ENCODE results near the gene HRCT1. TPM values are rescaled to one million over a fixed set of nuclear protein-coding genes. Genes with fewer than 3 reads are reported as not detected.
"Not testable (repeated sequence)": the region's sequence is repeated elsewhere in the genome, so short reads cannot be mapped to it uniquely, and the experiment has no call there.

The HRCT1 gene
- total RNA-seq, 1 experiment from 2014 or later, result 3.6 TPM

GRCh38 chr9:35932735-35933134, 26.7 kb downstream of the HRCT1 start:
- Histone ChIP-seq H3K4me2 (no peak overlapping the region), H2AFZ (no peak overlapping the region), H3K27me3 (ENCODE audit: insufficient read depth, low read depth) (no peaks in the 10 kb centered on the region), H3K27ac (no peak overlapping the region), H3K4me1 (replicated peaks; ENCODE audit: insufficient read depth) (no peaks in the 10 kb centered on the region), H4K20me1 (ENCODE audit: insufficient read depth) (no peaks in the 10 kb centered on the region), H3F3A (ENCODE audit: insufficient read depth, low read depth) (no peaks in the 10 kb centered on the region), H3K9me2 (ENCODE audit: insufficient read depth) (no peaks in the 10 kb centered on the region), H3K79me2 (ENCODE audit: low read depth) (no peaks in the 10 kb centered on the region), H3K9me3 (ENCODE audit: insufficient read depth, low read depth) (no peaks in the 10 kb centered on the region), H3K4me3 (no peak overlapping the region), H3K36me3 (ENCODE audit: low read depth) (no peaks in the 10 kb centered on the region)
- no peak for TF ChIP-seq EZH2 (IDR thresholded peaks at IDR 0.05; ENCODE audit: low read depth)
- TF ChIP-seq, protein P1, sequence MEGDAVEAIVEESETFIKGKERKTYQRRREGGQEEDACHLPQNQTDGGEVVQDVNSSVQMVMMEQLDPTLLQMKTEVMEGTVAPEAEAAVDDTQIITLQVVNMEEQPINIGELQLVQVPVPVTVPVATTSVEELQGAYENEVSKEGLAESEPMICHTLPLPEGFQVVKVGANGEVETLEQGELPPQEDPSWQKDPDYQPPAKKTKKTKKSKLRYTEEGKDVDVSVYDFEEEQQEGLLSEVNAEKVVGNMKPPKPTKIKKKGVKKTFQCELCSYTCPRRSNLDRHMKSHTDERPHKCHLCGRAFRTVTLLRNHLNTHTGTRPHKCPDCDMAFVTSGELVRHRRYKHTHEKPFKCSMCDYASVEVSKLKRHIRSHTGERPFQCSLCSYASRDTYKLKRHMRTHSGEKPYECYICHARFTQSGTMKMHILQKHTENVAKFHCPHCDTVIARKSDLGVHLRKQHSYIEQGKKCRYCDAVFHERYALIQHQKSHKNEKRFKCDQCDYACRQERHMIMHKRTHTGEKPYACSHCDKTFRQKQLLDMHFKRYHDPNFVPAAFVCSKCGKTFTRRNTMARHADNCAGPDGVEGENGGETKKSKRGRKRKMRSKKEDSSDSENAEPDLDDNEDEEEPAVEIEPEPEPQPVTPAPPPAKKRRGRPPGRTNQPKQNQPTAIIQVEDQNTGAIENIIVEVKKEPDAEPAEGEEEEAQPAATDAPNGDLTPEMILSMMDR (conservative IDR thresholded peaks at IDR 0.05), result no peak
- intact Hi-C loops (cut with micrococcal nuclease; ENCODE audit: unreplicated experiment), result no loop called here
- no peak for DNase-seq
- no TSS peak for BruUV-seq (replicated peaks)
- ChIA-PET CTCF (no interaction called here), POLR2A (ENCODE audit: unreplicated experiment) (no interaction called here)

- TF ChIP-seq, protein P1 (conservative IDR thresholded peaks at IDR 0.05), result no peak
- TF ChIP-seq EZH2 (IDR thresholded peaks at IDR 0.05; ENCODE audit: low read depth), result no peak
- Histone ChIP-seq H3K79me2 (ENCODE audit: low read depth) (no peaks in the 10 kb centered on the region), H3K9me3 (ENCODE audit: insufficient read depth, low read depth) (no peaks in the 10 kb centered on the region), H3K4me2 (no peak overlapping the region), H3K27ac (no peak overlapping the region), H3F3A (ENCODE audit: insufficient read depth, low read depth) (no peaks in the 10 kb centered on the region), H2AFZ (no peak overlapping the region), H3K36me3 (ENCODE audit: low read depth) (no peaks in the 10 kb centered on the region), H3K9me2 (ENCODE audit: insufficient read depth) (no peaks in the 10 kb centered on the region), H4K20me1 (ENCODE audit: insufficient read depth) (no peaks in the 10 kb centered on the region), H3K4me3 (no peak overlapping the region), H3K4me1 (replicated peaks; ENCODE audit: insufficient read depth) (no peaks in the 10 kb centered on the region), H3K27me3 (ENCODE audit: insufficient read depth, low read depth) (no peaks in the 10 kb centered on the region)
- ChIA-PET CTCF (no interaction called here), POLR2A (ENCODE audit: unreplicated experiment) (no interaction called here)
- no TSS peak for BruUV-seq (replicated peaks)
- intact Hi-C loops (cut with micrococcal nuclease; ENCODE audit: unreplicated experiment), result no loop called here
- no peak for DNase-seq
These were observed 27.6 kb downstream of the HRCT1 start for GRCh38 chr9:35933550-35934067.

DNA sequence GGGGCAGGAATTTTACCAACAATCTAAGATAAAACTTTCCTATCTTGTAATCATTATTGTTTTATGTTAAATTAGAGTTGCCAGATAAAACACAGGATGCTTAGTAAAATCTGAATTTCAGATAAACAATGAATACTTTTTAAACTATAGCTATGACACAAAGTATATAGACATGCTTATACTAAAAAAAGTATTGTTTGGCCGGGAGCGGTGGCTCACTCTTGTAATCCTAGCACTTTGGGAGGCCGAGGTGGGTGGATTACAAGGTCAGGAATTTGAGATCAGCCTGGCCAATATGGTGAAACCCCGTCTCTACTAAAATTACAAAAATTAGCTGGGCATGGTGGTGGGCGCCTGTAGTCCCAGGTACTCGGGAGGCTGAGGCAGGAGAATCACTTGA, 28.1 kb downstream of the HRCT1 start:
- H3K4me3 ChIP-seq; H3K79me2 ChIP-seq (ENCODE audit: low read depth); H3K27ac ChIP-seq; H3K27me3 ChIP-seq (ENCODE audit: insufficient read depth, low read depth); POLR2A ChIA-PET (ENCODE audit: unreplicated experiment); DNase-seq; H3K36me3 ChIP-seq (ENCODE audit: low read depth); H3K4me1 ChIP-seq (replicated peaks; ENCODE audit: insufficient read depth); H3K9me2 ChIP-seq (ENCODE audit: insufficient read depth); BruUV-seq (replicated peaks); H3K4me2 ChIP-seq; intact Hi-C loops (cut with micrococcal nuclease; ENCODE audit: unreplicated experiment); H2AFZ ChIP-seq; H3F3A ChIP-seq (ENCODE audit: insufficient read depth, low read depth); H3K9me3 ChIP-seq (ENCODE audit: insufficient read depth, low read depth); H4K20me1 ChIP-seq (ENCODE audit: insufficient read depth); CTCF ChIA-PET: not testable (repeated sequence)

- H3K4me1 ChIP-seq (replicated peaks; ENCODE audit: insufficient read depth), result no peaks in the 10 kb centered on the region
- H3K9me2 ChIP-seq (ENCODE audit: insufficient read depth), result no peaks in the 10 kb centered on the region
- H3K36me3 ChIP-seq (ENCODE audit: low read depth), result no peaks in the 10 kb centered on the region
- H3K27ac ChIP-seq, result no peak overlapping the region
- TF ChIP-seq EZH2 (IDR thresholded peaks at IDR 0.05; ENCODE audit: low read depth), result no peak
- TF ChIP-seq, protein P1 (conservative IDR thresholded peaks at IDR 0.05), result no peak
- no TSS peak for BruUV-seq (replicated peaks)
- H4K20me1 ChIP-seq (ENCODE audit: insufficient read depth), result no peaks in the 10 kb centered on the region
- intact Hi-C loops (cut with micrococcal nuclease; ENCODE audit: unreplicated experiment), result no loop called here
- H3K27me3 ChIP-seq (ENCODE audit: insufficient read depth, low read depth), result no peaks in the 10 kb centered on the region
- H3F3A ChIP-seq (ENCODE audit: insufficient read depth, low read depth), result no peaks in the 10 kb centered on the region
- DNase-seq, result no peak
- CTCF ChIA-PET, result no interaction called here
- no peak overlapping the region for H2AFZ ChIP-seq
- H3K4me2 ChIP-seq, result no peak overlapping the region
- no peak overlapping the region for H3K4me3 ChIP-seq
- no peaks in the 10 kb centered on the region for H3K79me2 ChIP-seq (ENCODE audit: low read depth)
- POLR2A ChIA-PET (ENCODE audit: unreplicated experiment), result no interaction called here
- H3K9me3 ChIP-seq (ENCODE audit: insufficient read depth, low read depth), result no peaks in the 10 kb centered on the region
These were observed 29.3 kb downstream of the HRCT1 start for GRCh38 chr9:35935261-35935660.

Data from PC-9 (cell line).